ENCODE results near the gene FBXW8. TPM values are rescaled to one million over a fixed set of nuclear protein-coding genes. Genes with fewer than 3 reads are reported as not detected.
A peak's percentile ranks its signal among the peaks of the same experiment; 100 is the strongest.

Gene FBXW8
- total RNA-seq, 1 donor from 2014 or later, result 5.5 TPM

- DNase-seq (peak; percentile 19), ATAC-seq (ENCODE audit: poor library complexity) (no peak)
- intact Hi-C loops (cut with DNase I), result no loop called here
These were observed 162.2 kb downstream of the FBXW8 start for GRCh38 chr12:117072736-117073490.

GRCh38 chr12:117073611-117074010 is 162.9 kb downstream of the FBXW8 start:
- ATAC-seq (ENCODE audit: poor library complexity) (no peak), DNase-seq (peak; percentile 1)
- intact Hi-C loops (cut with DNase I), result no loop called here

GRCh38 chr12:117076410-117077372 is 165.9 kb downstream of the FBXW8 start:
- DNase-seq (peak; percentile 34), ATAC-seq (ENCODE audit: poor library complexity) (peak; percentile 15)
- intact Hi-C loops (cut with DNase I), result no loop called here

- ATAC-seq (ENCODE audit: poor library complexity), result no peak
- DNase-seq, result no peak
- intact Hi-C loops (cut with DNase I), result no loop called here
These were observed 168.7 kb downstream of the FBXW8 start for GRCh38 chr12:117079487-117079886.

GRCh38 chr12:117080661-117081144 is 170.0 kb downstream of the FBXW8 start:
- intact Hi-C loops (cut with DNase I), result no loop called here
- DNase-seq (no peak), ATAC-seq (ENCODE audit: poor library complexity) (no peak)

Other genes starting within 250 kb of the FBXW8 start
- 8.0 TPM for gene SPRING1, start 172.9 kb upstream of the FBXW8 start, total RNA-seq
- 0.62 TPM for gene RNFT2, start 172.6 kb upstream of the FBXW8 start, total RNA-seq
- 0.27 TPM for gene HRK, start 29.5 kb upstream of the FBXW8 start, total RNA-seq
- 93.6 TPM for gene TESC, start 188.5 kb downstream of the FBXW8 start, total RNA-seq

Measured in Right ventricle myocardium superior (tissue), 1 donor.